Stimulated activated CD4-positive, alpha-beta T cell treated with anti-CD3 and anti-CD28 coated beads, Interleukin-4, amount 100 ng/mL, for 48 hours (primary cell): ENCODE results near the gene PTK6.
A peak's percentile ranks its signal among the peaks of the same experiment; 100 is the strongest.

Experiments used
- DNase-seq, 2 donors: peaks; one replicate each; pipeline ENCODE4 v3.0.0-alpha.2; 2020; ENCODE audit warnings: low read depth in 2 of 2

PTK6 gene

DNA sequence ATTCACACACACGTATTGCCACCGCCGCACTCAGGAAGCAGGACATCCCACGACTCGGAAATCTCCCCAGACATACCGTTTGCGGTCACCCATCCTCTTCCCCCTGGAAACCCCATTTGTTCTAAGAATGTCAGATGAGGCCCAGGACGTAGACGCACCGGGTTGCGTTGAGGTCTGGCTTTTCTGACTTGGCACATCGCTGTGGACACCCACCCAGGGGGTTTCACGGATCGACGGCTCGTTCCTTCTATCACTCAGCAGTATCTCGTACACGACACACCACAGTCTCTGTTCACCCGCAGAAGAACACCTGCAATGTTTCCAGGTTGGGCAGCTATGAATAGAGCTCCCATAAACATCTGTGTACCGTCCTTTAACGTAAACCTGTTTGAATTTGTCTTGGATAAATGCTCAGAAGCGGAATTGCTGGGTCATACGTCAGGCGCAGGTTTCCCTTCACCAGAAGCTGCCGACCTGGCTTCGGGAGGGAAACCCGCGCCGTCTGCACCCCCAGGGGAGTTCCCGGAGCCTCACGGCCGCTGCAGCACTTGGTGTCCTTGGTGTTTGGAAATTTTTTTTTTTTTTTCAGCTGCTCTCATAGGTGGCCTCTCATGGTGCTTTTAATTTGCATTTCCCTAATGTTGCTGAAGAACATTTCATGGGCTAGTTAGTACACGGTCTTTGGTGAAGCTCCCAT, 29.0 kb downstream of the PTK6 start:
- no peak for DNase-seq

- DNase-seq: no peak
Measured at GRCh38 chr20:63507083-63507743, 30.0 kb downstream of the PTK6 start.

DNA sequence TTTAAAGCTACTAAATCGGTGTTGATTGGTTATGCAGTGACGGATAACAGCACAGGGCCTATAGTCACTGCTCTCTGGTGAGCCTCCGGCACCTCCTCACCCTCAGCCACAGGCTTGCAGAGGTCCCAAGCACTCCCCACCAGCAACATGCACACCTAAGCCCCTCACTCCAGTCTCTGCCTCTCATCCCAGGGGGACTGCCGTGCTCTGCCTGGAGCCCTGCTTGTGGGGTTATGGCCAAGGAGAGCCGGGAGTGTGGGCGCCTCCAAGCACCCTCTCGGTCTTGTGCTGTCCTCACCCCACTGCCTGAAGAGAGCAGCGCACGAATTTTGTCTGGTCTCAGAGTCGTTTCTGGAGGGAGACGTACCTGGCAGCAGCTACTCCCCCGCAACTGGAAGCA, 31.5 kb downstream of the PTK6 start:
- no peak for DNase-seq

DNA sequence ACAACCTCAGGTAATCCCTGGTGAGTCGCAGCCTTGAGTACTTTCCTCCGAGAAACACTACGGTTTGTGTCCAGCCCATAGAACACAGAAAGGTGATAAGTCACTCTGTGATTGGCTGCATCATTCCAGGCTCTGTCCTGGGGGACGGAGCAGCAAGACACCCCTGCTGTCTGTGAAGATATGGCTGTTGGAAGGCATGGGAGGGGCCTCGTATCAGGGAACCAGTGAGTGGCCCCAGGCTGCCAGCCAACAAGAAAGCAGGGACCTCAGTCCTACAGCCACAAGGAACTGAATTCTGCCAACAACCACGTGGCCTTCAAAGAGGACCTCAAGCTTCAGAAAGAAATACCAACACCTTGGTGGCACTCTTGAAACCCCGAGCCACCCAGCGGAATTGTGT, 31.9 kb downstream of the PTK6 start:
- DNase-seq: no peak

GRCh38 chr20:63504642-63505041, 32.5 kb downstream of the PTK6 start:
- no peak for DNase-seq

- DNase-seq: no peak
Measured at GRCh38 chr20:63503524-63503923, 33.7 kb downstream of the PTK6 start.

- no peak for DNase-seq
Measured at GRCh38 chr20:63502671-63503172, 34.5 kb downstream of the PTK6 start.

- DNase-seq: no peak
Measured at GRCh38 chr20:63501818-63502670, 35.1 kb downstream of the PTK6 start.

GRCh38 chr20:63500902-63501817, 36.0 kb downstream of the PTK6 start:
- DNase-seq: no peak

GRCh38 chr20:63500151-63500901, 36.9 kb downstream of the PTK6 start:
- DNase-seq: no peak

GRCh38 chr20:63499338-63499969, 37.7 kb downstream of the PTK6 start:
- no peak for DNase-seq

GRCh38 chr20:63498960-63499337, 38.2 kb downstream of the PTK6 start, which contains the start of gene EEF1A2:
Gene EEF1A2 (minus strand): TSS chr20:63499083. CDS start chr20:63497763, 1,320 bp downstream.
- no peak for DNase-seq

- DNase-seq: no peak
Measured at GRCh38 chr20:63497946-63498935, 38.9 kb downstream of the PTK6 start.

- no peak for DNase-seq
Measured at GRCh38 chr20:63497138-63497945, 39.8 kb downstream of the PTK6 start.

DNA sequence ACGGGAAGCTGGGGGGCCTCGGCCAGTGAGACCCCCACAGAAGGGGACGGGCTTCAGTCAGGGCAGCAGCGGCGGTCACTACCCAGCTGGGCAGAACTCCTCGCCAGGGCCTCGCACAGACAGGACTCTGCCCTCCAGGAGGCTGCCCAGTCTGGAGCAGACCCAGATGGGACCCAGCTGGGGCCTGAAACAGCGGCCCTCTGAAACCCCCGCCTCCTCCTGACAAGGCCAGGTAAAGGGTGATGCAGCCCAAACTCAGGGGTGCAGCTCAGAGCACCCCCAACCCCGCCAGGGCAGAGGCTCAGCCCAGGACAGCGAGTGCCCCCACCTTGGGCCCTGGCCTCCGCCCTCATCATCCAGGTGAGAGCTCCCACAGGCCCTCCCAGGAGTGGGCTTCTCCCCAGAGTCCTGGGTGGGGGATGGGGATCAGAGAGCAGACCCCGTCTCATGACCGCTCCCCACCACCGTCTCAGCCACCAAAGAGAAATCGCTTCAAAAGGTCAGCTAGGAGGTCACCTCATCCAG, 40.5 kb downstream of the PTK6 start:
- DNase-seq: no peak

- peak; percentile 67 to 74 for DNase-seq
Measured at GRCh38 chr20:63495741-63496595, 41.2 kb downstream of the PTK6 start.
